Large intestine (tissue), 3 donors: Measurements from ENCODE around the gene PIGU. TPM values are rescaled to one million over a fixed set of nuclear protein-coding genes. Genes with fewer than 3 reads are reported as not detected.

Experiments used
- DNase-seq, 2 donors: peaks; one replicate each; pipeline versions ENCODE4 v3.0.0 to v3.0.0-alpha.2; 2013
- H3K27ac ChIP-seq: one replicate; pipeline ENCODE4 v1.5.1; 2013; ENCODE audit warnings: low read length
- H3K27me3 ChIP-seq: 2 replicates; pipeline ENCODE4 v1.6.1; 2013; ENCODE audit warnings: low read length; ENCODE audit not compliant: control insufficient read depth, insufficient read depth
- H3K36me3 ChIP-seq: 2 replicates; pipeline ENCODE4 v1.6.1; 2013; ENCODE audit warnings: low read length; ENCODE audit not compliant: control insufficient read depth, insufficient read depth
- H3K4me1 ChIP-seq: one replicate; pipeline ENCODE4 v1.6.1; 2013; ENCODE audit warnings: low read length; ENCODE audit not compliant: control insufficient read depth, insufficient read depth
- H3K4me3 ChIP-seq: one replicate; pipeline ENCODE4 v1.5.1; 2013; ENCODE audit warnings: low read length
- H3K9me3 ChIP-seq: one replicate; pipeline ENCODE4 v1.6.1; 2013; ENCODE audit warnings: mild to moderate bottlenecking, low read depth, low read length, moderate library complexity; ENCODE audit not compliant: control insufficient read depth
- WGBS: methylation state at CpG from one replicate; pipeline ENCODE4 v1.1.5; 2013; ENCODE audit warnings: low lambda C conversion rate; ENCODE audit not compliant: insufficient coverage; 5-methylcytosine and 5-hydroxymethylcytosine counted together
- polyA plus RNA-seq: library from polyadenylated mRNA; unstranded; fragments of 120-200 nt; gene quantifications from one replicate; pipeline ENCODE4 v1.2.1, GENCODE V29; 2013

The PIGU gene
- polyA plus RNA-seq, 1 donor = 25.3 TPM

DNA sequence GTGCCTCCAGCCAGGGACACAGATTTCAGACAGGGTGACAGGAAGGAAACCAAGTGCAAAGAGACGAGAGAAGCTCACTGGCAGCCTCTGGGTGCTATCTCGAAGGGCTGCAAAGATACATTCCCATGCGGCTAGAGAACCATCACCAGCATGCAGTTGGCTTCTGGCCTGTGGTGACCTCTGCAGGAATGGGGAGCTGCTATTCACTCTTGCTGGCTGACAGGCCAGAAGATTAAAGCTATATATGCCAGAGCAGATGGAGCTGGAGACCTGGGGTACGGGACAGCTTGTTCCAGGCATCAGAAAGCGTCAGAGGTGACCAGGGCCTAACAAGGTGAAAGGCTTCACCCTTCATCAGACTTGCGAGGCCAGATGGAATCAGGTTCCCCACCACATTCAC, 98.4 kb downstream of the PIGU start:
- WGBS = no CpG with 5 or more reads among the region's 6 CpGs
- no peak overlapping the region for H3K4me3 ChIP-seq
- H3K4me1 ChIP-seq = peaks cover 5% of the 10 kb centered on the region
- H3K27me3 ChIP-seq = no peaks in the 10 kb centered on the region
- no peak overlapping the region for H3K27ac ChIP-seq
- DNase-seq = no peak
- peaks cover 24% of the 10 kb centered on the region for H3K36me3 ChIP-seq
- no peaks in the 10 kb centered on the region for H3K9me3 ChIP-seq

DNA sequence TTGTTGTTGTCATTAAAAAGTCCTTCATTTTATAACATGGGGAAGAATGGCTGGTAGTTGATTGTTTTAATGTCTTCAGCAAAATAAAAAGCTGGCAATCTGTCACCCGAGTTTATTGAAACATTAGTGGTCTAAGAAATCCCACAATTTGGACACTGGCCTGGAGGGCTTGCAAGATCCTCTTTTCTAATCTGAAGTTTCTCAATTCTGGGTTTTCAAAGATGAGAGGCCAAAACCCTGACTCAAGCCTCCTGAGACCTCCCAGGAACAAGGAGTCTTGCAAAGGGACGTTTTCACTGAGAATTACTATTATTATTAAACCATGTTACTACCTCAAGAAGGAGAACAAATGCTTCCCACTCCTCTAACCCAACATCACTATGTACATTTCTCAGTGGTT, 98.9 kb downstream of the PIGU start:
- Histone ChIP-seq H3K9me3 (no peaks in the 10 kb centered on the region), H3K27me3 (no peaks in the 10 kb centered on the region), H3K4me1 (peaks cover 5% of the 10 kb centered on the region), H3K36me3 (peaks cover 28% of the 10 kb centered on the region), H3K27ac (no peak overlapping the region), H3K4me3 (no peak overlapping the region)
- no CpG with 5 or more reads among the region's 2 CpGs for WGBS
- DNase-seq = no peak

- Histone ChIP-seq H3K4me3 (no peak overlapping the region), H3K27me3 (no peaks in the 10 kb centered on the region), H3K36me3 (peaks cover 26% of the 10 kb centered on the region), H3K27ac (no peak overlapping the region), H3K4me1 (peaks cover 5% of the 10 kb centered on the region), H3K9me3 (no peaks in the 10 kb centered on the region)
- DNase-seq = no peak
- no CpG with 5 or more reads among the region's 4 CpGs for WGBS
Observed at GRCh38 chr20:34577061-34577460, 99.8 kb downstream of the PIGU start.

DNA sequence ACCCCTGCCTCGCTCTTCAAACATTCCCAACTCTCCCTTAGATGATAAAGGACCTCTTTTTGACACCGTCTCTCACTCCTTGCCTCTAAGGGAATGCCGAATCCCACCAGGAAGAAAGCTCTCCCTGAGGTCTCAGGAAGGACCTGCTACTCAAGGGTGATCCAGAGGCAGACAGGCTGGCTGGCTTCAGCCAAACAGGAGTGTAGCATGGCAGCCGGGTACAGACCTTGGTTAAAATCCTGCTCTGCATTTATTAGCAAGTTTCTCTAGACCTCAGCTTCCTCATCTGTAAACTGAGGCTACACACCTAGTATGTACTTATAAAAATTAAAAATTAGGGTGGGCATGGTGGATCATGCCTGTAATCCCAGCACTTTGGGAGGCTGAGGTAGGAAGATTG, 101.1 kb downstream of the PIGU start:
- no CpG with 5 or more reads among the region's 4 CpGs for WGBS

DNA sequence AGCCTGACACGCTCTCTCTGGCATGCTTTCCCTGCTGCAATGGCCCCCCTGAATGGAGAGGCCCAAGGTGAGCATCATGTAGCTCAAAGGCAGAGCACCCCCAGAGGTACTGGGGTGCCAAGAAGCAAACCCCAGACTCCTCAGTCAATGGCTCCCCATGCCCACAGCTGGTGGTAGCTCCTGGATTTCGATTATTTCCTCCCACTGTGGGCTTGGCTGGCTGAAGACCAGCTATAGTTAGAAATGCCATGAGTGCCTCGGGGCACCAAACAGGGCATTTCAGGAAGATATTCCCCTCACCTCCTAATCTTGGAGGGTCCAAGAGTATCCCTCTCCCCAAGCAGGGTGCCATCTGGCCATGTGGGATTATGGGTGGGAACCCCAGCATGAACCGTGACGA, 101.6 kb downstream of the PIGU start:
- DNase-seq = no peak
- H3K4me3 ChIP-seq = no peak overlapping the region
- H3K27me3 ChIP-seq = no peaks in the 10 kb centered on the region
- no CpG with 5 or more reads among the region's 5 CpGs for whole genome bisulfite sequencing
- H3K4me1 ChIP-seq = no peaks in the 10 kb centered on the region
- H3K36me3 ChIP-seq = peaks cover 23% of the 10 kb centered on the region
- H3K9me3 ChIP-seq = no peaks in the 10 kb centered on the region
- no peak overlapping the region for H3K27ac ChIP-seq

More for the DNA sequence above, 101.1 kb downstream of the PIGU start:
- Histone ChIP-seq H3K4me3 (no peak overlapping the region), H3K36me3 (peaks cover 26% of the 10 kb centered on the region), H3K9me3 (no peaks in the 10 kb centered on the region), H3K27ac (no peak overlapping the region), H3K4me1 (no peaks in the 10 kb centered on the region), H3K27me3 (no peaks in the 10 kb centered on the region)
- no peak for DNase-seq

GRCh38 chr20:34574861-34575260, 102.0 kb downstream of the PIGU start:
- DNase-seq = no peak
- Histone ChIP-seq H3K4me1 (no peaks in the 10 kb centered on the region), H3K27ac (no peak overlapping the region), H3K9me3 (no peaks in the 10 kb centered on the region), H3K4me3 (no peak overlapping the region), H3K36me3 (peaks cover 23% of the 10 kb centered on the region), H3K27me3 (no peaks in the 10 kb centered on the region)
- no CpG with 5 or more reads among the region's 6 CpGs for WGBS

DNA sequence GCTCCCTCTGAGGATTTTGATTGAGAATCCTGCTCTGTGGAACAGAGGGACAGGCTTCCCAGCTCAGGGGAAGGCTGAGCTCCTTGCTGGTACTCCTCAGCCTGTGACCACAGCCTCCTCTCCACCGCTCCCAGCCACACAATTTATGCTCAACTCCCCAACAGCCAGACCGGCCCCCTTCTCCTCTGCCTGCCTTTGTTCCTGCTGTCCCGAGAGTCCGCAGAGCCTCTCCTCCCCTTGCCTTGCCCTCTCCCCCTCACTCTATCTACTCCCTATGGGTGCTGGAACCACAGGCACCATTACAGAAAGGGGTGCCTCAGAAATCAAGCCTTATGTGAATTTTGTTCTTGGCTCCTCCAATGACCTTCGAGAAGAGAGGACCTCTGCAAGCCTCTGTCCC, 102.5 kb downstream of the PIGU start:
- Histone ChIP-seq H3K36me3 (peaks cover 23% of the 10 kb centered on the region), H3K4me3 (no peak overlapping the region), H3K4me1 (no peaks in the 10 kb centered on the region), H3K27ac (no peak overlapping the region), H3K9me3 (no peaks in the 10 kb centered on the region), H3K27me3 (no peaks in the 10 kb centered on the region)
- DNase-seq = no peak
- 92% methylated on average over 3 of the region's 5 CpGs for WGBS

- H3K36me3 ChIP-seq = peaks cover 23% of the 10 kb centered on the region
- DNase-seq = no peak
- no CpG with 5 or more reads among the region's 7 CpGs for WGBS
- H3K9me3 ChIP-seq = no peaks in the 10 kb centered on the region
- no peaks in the 10 kb centered on the region for H3K27me3 ChIP-seq
- no peak overlapping the region for H3K27ac ChIP-seq
- no peak overlapping the region for H3K4me3 ChIP-seq
- H3K4me1 ChIP-seq = no peaks in the 10 kb centered on the region
Observed at GRCh38 chr20:34573541-34574300, 103.2 kb downstream of the PIGU start.

DNA sequence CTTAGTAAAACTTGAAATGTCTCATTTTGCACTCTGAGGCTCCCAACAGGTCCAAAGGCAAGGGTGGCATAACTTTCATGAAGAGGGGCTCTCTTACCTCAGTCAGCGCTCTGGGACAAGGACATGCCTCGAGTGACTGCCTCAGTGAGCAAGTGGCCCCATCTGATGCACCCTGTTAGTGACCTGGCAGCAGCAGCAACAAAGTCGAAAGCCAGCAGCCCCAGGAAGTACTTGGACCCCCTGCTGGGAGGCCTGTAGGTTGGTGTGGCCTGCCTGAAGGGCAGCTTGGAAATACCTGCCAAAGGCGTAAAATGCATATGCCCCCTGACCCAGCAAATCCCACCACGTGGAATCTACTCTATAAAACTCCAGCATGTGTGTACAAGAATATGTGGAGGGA, 105.1 kb downstream of the PIGU start:
- no peaks in the 10 kb centered on the region for H3K27me3 ChIP-seq
- no peak for DNase-seq
- no peak overlapping the region for H3K27ac ChIP-seq
- H3K36me3 ChIP-seq = peaks cover 29% of the 10 kb centered on the region
- no peak overlapping the region for H3K4me3 ChIP-seq
- no peaks in the 10 kb centered on the region for H3K9me3 ChIP-seq
- no CpG with 5 or more reads among the region's 5 CpGs for WGBS
- H3K4me1 ChIP-seq = no peaks in the 10 kb centered on the region

GRCh38 chr20:34570859-34571306, 106.0 kb downstream of the PIGU start:
- no peaks in the 10 kb centered on the region for H3K4me1 ChIP-seq
- DNase-seq = no peak
- H3K4me3 ChIP-seq = no peak overlapping the region
- WGBS = no CpG with 5 or more reads among the region's 3 CpGs
- H3K9me3 ChIP-seq = no peaks in the 10 kb centered on the region
- H3K36me3 ChIP-seq = peaks cover 31% of the 10 kb centered on the region
- no peaks in the 10 kb centered on the region for H3K27me3 ChIP-seq
- no peak overlapping the region for H3K27ac ChIP-seq

DNA sequence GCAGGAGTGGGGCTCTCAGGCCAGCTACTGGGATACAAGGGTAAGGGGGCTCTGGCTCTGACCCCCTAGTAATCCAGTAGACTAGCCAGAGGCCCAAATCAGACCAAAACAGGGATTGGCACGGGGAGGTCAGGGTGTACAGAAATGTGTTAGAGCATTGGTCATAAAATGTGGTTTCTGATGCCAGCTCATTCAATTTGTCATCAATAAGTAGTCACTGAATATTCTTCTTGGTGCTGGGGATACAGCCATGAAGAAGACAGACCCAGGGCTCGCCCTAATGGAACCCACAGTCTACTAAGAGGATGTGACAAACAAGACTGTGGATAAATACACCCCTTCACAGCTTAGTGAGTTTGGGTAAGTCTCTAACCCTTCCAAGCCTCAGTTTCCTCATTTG, 107.3 kb downstream of the PIGU start:
- H3K4me1 ChIP-seq = no peaks in the 10 kb centered on the region
- WGBS = no CpG with 5 or more reads among the region's 2 CpGs
- H3K27ac ChIP-seq = no peak overlapping the region
- no peaks in the 10 kb centered on the region for H3K9me3 ChIP-seq
- no peaks in the 10 kb centered on the region for H3K27me3 ChIP-seq
- no peak overlapping the region for H3K4me3 ChIP-seq
- peaks cover 27% of the 10 kb centered on the region for H3K36me3 ChIP-seq
- DNase-seq = no peak
